ENCODE results near the gene ZNF319. TPM values are rescaled to one million over a fixed set of nuclear protein-coding genes. Genes with fewer than 3 reads are reported as not detected.

The ZNF319 gene
- polyA plus RNA-seq, 1 donor from 2014 or later: 7.0 TPM

GRCh38 chr16:57946181-57946801, 54.2 kb downstream of the ZNF319 start:
- H3K9me2 ChIP-seq (ENCODE audit: insufficient read depth, low read length): no peaks in the 10 kb centered on the region
- no peaks in the 10 kb centered on the region for H4K20me1 ChIP-seq (ENCODE audit: insufficient read depth)
- peak overlapping the region; percentile 56 for H3K4me2 ChIP-seq (ENCODE audit: low read length)
- no peaks in the 10 kb centered on the region for H3K27me3 ChIP-seq (ENCODE audit: insufficient read depth, low read depth, low read length)
- peak; percentile 68 for TF ChIP-seq REST (IDR thresholded peaks at IDR 0.05; ENCODE audit: borderline replicate concordance)
- no peak for TF ChIP-seq EZH2 (IDR thresholded peaks at IDR 0.05; ENCODE audit: borderline replicate concordance, insufficient read depth, low read length, poor library complexity, severe bottlenecking)
- TF ChIP-seq EP300 (conservative IDR thresholded peaks at IDR 0.05; ENCODE audit: poor library complexity, severe bottlenecking): peak; percentile 67
- no peak for TF ChIP-seq TAF1 (IDR thresholded peaks at IDR 0.05; ENCODE audit: low read depth)
- TF ChIP-seq, protein P1, sequence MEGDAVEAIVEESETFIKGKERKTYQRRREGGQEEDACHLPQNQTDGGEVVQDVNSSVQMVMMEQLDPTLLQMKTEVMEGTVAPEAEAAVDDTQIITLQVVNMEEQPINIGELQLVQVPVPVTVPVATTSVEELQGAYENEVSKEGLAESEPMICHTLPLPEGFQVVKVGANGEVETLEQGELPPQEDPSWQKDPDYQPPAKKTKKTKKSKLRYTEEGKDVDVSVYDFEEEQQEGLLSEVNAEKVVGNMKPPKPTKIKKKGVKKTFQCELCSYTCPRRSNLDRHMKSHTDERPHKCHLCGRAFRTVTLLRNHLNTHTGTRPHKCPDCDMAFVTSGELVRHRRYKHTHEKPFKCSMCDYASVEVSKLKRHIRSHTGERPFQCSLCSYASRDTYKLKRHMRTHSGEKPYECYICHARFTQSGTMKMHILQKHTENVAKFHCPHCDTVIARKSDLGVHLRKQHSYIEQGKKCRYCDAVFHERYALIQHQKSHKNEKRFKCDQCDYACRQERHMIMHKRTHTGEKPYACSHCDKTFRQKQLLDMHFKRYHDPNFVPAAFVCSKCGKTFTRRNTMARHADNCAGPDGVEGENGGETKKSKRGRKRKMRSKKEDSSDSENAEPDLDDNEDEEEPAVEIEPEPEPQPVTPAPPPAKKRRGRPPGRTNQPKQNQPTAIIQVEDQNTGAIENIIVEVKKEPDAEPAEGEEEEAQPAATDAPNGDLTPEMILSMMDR (IDR thresholded peaks at IDR 0.05; ENCODE audit: poor library complexity, severe bottlenecking): no peak
- peak; percentile 14 for TF ChIP-seq SMC3 (conservative IDR thresholded peaks at IDR 0.05; ENCODE audit: poor library complexity)
- peak; percentile 85 for TF ChIP-seq MXI1 (conservative IDR thresholded peaks at IDR 0.05; ENCODE audit: poor library complexity, severe bottlenecking)
- TF ChIP-seq RAD21 (conservative IDR thresholded peaks at IDR 0.05): peak; percentile 15
- TF ChIP-seq POLR2AphosphoS5 (IDR thresholded peaks at IDR 0.05): peak; percentile 64
- peak overlapping the region; percentile 54 for H3K4me3 ChIP-seq (ENCODE audit: low read length)
- peak overlapping the region; percentile 61 for H3K9ac ChIP-seq (ENCODE audit: low read length)
- H2AFZ ChIP-seq (ENCODE audit: low read depth, low read length): no peak overlapping the region
- H3K27ac ChIP-seq (ENCODE audit: low read length): peak overlapping the region; percentile 85
- H3K79me2 ChIP-seq (replicated peaks; ENCODE audit: insufficient read depth, low read length): no peaks in the 10 kb centered on the region
- H3F3A ChIP-seq (ENCODE audit: insufficient read depth, low read length, poor library complexity, severe bottlenecking): no peaks in the 10 kb centered on the region
- no peaks in the 10 kb centered on the region for H3K36me3 ChIP-seq (ENCODE audit: insufficient read depth, low read length)
- no peaks in the 10 kb centered on the region for H3K9me3 ChIP-seq (ENCODE audit: low read length)

GRCh38 chr16:57945740-57946138, 54.7 kb downstream of the ZNF319 start:
- H3K79me2 ChIP-seq (replicated peaks; ENCODE audit: insufficient read depth, low read length): no peaks in the 10 kb centered on the region
- peak overlapping the region; percentile 61 for H3K9ac ChIP-seq (ENCODE audit: low read length)
- peak overlapping the region; percentile 85 for H3K27ac ChIP-seq (ENCODE audit: low read length)
- no peak for TF ChIP-seq REST (IDR thresholded peaks at IDR 0.05; ENCODE audit: borderline replicate concordance)
- TF ChIP-seq, protein P1 (IDR thresholded peaks at IDR 0.05; ENCODE audit: poor library complexity, severe bottlenecking): peak; percentile 46
- no peaks in the 10 kb centered on the region for H3K36me3 ChIP-seq (ENCODE audit: insufficient read depth, low read length)
- no peaks in the 10 kb centered on the region for H3K9me3 ChIP-seq (ENCODE audit: low read length)
- H4K20me1 ChIP-seq (ENCODE audit: insufficient read depth): no peaks in the 10 kb centered on the region
- no peaks in the 10 kb centered on the region for H3K9me2 ChIP-seq (ENCODE audit: insufficient read depth, low read length)
- no peaks in the 10 kb centered on the region for H3F3A ChIP-seq (ENCODE audit: insufficient read depth, low read length, poor library complexity, severe bottlenecking)
- peak overlapping the region; percentile 20 for H3K4me2 ChIP-seq (ENCODE audit: low read length)
- peak overlapping the region; percentile 54 for H3K4me3 ChIP-seq (ENCODE audit: low read length)
- no peaks in the 10 kb centered on the region for H3K27me3 ChIP-seq (ENCODE audit: insufficient read depth, low read depth, low read length)
- H2AFZ ChIP-seq (ENCODE audit: low read depth, low read length): no peak overlapping the region

Measured in neural cell (in vitro differentiated cells).